GM19328 (cell line): ENCODE results near the gene SOAT1.

ENCODE experiments used
- ATAC-seq: cut with Tn5 transposase; IDR thresholded peaks from one replicate; pipeline ENCODE4 v1.9.1; 2021; ENCODE audit warnings: mild to moderate bottlenecking, moderate library complexity; ENCODE audit not compliant: unreplicated experiment

The SOAT1 gene

GRCh38 chr1:179303200-179303785 lies 9.7 kb downstream of the SOAT1 start:
- ATAC-seq: no peak

DNA sequence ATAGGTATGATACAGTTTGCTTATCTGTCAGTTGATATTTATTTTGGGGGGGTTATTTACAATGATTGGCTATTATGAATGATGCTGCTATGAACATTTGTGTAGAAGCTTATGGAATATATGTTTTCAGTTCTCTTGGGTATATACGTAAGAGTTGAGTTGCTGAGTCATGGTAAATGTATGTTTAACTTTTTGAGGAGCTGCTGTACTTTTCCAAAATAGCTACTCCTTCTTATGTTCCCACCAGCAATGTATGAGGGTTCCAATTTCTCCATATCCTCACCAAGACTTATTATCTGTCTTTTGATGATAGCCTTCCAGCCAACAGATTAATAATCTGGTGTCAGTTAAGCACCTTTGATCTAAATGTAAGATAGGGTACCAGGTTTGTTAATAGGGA lies 11.9 kb downstream of the SOAT1 start:
- ATAC-seq: no peak

- no peak for ATAC-seq
Measured at GRCh38 chr1:179310291-179310690, 16.7 kb downstream of the SOAT1 start.

- no peak for ATAC-seq
Measured at GRCh38 chr1:179310721-179311120, 17.1 kb downstream of the SOAT1 start.

DNA sequence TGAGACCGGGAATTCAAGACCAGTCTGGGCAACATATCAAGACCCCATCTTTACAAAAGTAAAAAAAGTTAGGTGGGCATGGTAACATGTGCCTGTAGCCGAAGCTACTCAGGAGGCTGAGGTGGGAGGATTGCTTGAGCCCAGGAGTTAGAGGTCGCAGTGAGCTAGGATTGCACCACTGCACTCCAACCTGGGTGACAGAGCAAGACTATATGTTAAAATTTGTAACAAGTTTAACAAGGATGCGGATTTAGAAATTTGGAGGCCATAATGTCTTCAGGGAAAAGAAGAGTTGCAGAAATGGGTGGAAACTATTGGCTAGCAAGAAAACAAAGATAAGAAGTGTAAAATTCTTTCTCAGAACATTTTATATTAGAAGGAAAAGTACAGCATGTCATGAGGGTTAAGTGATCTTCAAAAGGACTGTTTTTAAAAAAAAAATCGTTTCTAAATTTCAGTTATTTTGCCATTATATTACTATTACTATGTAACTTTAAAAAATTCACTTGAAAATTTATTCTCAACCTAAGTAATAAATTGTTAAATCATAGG lies 17.6 kb downstream of the SOAT1 start:
- ATAC-seq: no peak

DNA sequence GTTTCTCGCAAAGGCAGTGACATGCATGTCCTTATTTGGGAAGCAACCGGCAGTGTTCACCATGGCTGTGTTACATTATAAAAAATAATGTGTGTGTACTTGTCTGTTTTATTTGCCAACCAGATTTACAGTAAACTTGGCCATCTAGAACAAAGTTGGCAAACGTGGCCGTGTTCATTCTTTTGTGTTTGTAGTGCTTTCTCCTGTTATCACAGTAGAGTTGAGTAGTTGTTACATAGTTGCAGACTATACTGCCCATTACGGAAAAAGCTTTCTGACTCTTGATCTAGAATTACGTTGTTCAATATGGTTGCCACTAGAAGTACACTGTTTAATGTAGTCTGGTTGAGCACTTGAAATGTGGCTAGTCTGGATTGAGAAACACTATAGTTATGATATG lies 19.4 kb downstream of the SOAT1 start:
- ATAC-seq: no peak

GRCh38 chr1:179314928-179315327 lies 21.3 kb downstream of the SOAT1 start:
- no peak for ATAC-seq

DNA sequence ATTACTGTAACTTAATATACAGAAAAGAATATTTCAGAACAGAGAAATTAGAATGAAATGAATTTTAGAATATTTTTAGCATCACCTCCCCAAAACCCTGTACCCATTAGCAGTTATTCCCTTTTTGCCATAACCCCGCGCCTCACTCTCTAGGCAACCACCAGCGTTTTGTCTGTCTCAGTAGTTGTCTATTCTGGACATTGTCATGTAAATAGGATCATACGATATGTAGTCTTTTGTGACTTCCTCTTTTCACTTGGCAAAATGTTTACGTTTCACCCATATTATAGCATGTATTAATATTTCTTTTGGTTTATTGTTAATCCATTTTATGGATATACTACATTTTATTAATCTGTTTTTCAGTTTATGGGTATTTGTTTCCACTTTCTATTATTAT lies 24.9 kb downstream of the SOAT1 start:
- ATAC-seq: no peak

GRCh38 chr1:179321533-179322216 lies 28.1 kb downstream of the SOAT1 start:
- ATAC-seq: no peak

- no peak for ATAC-seq
Measured at GRCh38 chr1:179322557-179322956, 29.0 kb downstream of the SOAT1 start.

- ATAC-seq: no peak
Measured at GRCh38 chr1:179323436-179323835, 29.8 kb downstream of the SOAT1 start.

DNA sequence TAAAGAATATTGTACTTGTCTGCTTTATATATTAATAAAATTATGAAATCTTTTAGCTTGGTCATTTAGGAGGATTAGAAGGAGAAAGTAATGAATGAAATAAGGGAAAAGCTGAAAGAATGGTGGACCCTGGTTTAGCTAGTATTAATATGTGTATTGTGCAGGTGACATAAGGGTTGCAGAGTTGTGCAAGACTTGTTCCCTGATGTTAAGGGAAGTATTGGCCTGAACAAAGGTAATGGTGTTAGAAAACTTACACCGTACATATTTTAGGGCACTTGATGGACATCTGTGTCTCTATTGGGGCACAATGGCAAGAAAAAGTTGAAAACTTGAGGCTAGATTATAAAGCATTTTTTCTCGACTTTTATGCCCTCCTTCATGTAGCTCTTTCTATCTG lies 32.2 kb downstream of the SOAT1 start:
- no peak for ATAC-seq

GRCh38 chr1:179326746-179327145 lies 33.1 kb downstream of the SOAT1 start:
- ATAC-seq: no peak

DNA sequence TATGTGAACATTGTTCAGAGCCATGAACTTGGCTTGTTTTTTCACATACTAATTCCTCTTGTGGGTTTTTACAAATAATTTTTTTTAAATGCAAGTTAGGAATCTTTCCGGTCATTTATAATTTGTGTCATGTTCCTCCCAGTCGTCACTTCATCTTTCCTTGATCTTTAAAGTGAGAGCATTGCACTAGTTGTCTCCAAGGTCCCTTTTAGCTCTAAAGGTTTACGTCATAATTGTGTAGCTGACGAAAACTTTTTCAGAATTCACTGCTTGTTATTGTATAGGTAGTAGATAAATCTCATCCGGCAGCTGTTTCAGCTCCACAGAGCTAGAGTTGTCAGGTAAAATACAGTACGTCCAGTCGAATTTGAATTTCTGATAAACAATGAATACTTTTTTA lies 33.6 kb downstream of the SOAT1 start:
- no peak for ATAC-seq

GRCh38 chr1:179327679-179328078 lies 34.1 kb downstream of the SOAT1 start:
- ATAC-seq: no peak

DNA sequence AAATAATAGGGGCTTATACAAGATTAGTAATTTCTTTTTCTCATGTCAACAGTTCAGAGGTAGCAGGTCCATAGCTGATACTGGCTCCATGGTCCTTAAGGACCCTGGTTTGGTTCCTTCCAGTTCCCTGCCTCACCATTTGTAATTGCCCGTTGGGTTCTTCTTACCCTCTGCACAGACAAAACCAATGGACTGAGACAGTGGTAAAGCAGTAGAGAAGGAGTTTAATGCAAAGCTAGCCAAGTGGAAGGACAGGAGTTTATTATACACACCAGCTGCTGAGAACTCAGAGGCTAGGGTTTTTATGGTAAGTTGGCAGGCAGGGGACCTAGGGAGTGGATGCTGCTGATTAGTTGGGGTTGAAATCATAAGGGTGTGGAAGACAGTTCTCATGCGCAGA lies 36.3 kb downstream of the SOAT1 start:
- no peak for ATAC-seq

- no peak for ATAC-seq
Measured at GRCh38 chr1:179334440-179334839, 40.8 kb downstream of the SOAT1 start.

DNA sequence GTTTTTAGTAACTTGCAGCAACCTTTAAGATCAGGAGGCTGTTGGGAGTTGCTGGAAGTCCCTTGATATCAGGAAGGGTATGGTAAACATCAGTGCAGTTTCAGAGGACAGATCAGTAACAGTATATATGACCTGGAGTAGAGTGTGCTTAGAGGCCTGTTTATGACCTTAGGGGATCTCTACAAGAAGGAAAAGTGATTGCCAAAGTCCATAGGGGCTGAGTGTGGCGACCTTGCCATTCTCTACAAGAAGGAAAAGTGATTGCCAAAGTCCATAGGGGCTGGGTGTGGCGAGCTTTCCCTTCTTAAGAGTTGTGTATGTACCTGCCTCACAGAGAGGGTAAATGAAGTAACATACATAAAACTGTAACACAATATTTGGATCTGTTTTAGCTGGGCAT lies 43.7 kb downstream of the SOAT1 start:
- ATAC-seq: no peak

- ATAC-seq: no peak
Measured at GRCh38 chr1:179337942-179338560, 44.5 kb downstream of the SOAT1 start.

- ATAC-seq: no peak
Measured at GRCh38 chr1:179340918-179341317, 47.3 kb downstream of the SOAT1 start.

- no peak for ATAC-seq
Measured at GRCh38 chr1:179341943-179342547, 48.4 kb downstream of the SOAT1 start.
